Testis (tissue), 2 donors: ENCODE results near the gene NRAP.

Experiments
- POLR2A ChIP-seq: fragments of 450-650 bp; IDR thresholded peaks from one replicate; pipeline ENCODE4 v1.6.1; 2017; ENCODE audit warnings: antibody characterized with exemption, mild to moderate bottlenecking, moderate library complexity
- TF ChIP-seq, protein P1 (sequence below), 3 experiments: fragments of 450-650 bp in 2 of 3; fragments of 200-600 bp in 1 of 3; sonication (generic) in 1 of 3; IDR thresholded peaks; one replicate each; pipeline ENCODE4 v1.5.1; 2016 to 2019; ENCODE audit warnings: antibody characterized with exemption in 3 of 3, mild to moderate bottlenecking in 2 of 3, moderate library complexity in 1 of 3

DNA sequence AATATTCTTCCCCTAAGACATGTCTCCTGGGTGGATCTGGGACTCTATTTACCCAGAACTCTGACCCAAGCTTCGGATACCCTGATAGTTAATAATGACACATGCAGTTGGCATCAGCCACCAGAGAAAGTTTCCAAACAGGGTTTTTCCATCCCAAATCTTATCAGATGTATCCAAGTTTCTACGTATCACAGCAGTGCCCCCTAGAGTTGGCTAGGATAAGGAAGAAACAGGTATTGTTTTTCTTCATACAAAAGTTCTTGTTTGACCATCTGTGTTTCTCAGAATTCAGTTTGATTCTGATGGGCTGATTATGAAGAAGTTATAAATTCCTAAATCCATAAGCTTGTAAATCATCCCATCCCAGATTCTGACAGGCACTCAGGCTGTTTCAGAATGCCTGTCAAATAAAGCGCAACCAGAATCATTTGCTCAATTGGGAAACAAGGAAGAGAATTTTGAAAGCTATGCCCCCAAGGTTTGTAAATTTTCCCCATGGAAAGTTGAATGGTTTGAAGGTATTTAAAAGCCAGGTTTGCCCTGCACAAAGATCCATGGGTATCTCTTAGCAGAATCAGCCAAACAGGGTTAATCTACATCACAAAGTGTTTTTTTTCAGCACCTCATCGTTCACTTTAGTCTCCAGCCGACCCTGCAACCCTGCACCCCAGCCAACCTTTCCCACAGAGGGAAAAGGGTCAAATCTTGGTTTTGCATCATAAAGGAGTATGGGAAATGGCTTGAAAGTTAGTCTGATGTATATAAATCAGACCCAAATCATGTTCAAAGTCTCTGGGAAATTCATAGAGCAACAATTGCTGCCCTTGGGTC, 47.4 kb downstream of the NRAP start:
- TF ChIP-seq, protein P1, sequence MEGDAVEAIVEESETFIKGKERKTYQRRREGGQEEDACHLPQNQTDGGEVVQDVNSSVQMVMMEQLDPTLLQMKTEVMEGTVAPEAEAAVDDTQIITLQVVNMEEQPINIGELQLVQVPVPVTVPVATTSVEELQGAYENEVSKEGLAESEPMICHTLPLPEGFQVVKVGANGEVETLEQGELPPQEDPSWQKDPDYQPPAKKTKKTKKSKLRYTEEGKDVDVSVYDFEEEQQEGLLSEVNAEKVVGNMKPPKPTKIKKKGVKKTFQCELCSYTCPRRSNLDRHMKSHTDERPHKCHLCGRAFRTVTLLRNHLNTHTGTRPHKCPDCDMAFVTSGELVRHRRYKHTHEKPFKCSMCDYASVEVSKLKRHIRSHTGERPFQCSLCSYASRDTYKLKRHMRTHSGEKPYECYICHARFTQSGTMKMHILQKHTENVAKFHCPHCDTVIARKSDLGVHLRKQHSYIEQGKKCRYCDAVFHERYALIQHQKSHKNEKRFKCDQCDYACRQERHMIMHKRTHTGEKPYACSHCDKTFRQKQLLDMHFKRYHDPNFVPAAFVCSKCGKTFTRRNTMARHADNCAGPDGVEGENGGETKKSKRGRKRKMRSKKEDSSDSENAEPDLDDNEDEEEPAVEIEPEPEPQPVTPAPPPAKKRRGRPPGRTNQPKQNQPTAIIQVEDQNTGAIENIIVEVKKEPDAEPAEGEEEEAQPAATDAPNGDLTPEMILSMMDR (IDR thresholded peaks at IDR 0.05), result peak in 1 of 3 experiments; percentile 37
- TF ChIP-seq POLR2A, result no peak
